Suprapubic skin (tissue), 4 donors: Measurements from ENCODE around the gene STRIP2. TPM values are rescaled to one million over a fixed set of nuclear protein-coding genes. Genes with fewer than 3 reads are reported as not detected.

ENCODE experiments used
- DNase-seq, 2 donors: peaks; one replicate each; pipeline ENCODE4 v3.0.0-alpha.2; 2019; ENCODE audit warnings: low spot score in 2 of 2
- H3K27ac ChIP-seq: fragments of 200-600 bp; sonication (generic); one replicate; pipeline ENCODE4 v1.5.1; 2019
- H3K27me3 ChIP-seq: fragments of 200-600 bp; sonication (generic); one replicate; pipeline ENCODE4 v1.5.1; 2019
- H3K36me3 ChIP-seq: fragments of 200-600 bp; sonication (generic); one replicate; pipeline ENCODE4 v1.5.1; 2019
- H3K4me1 ChIP-seq: fragments of 200-600 bp; sonication (generic); one replicate; pipeline ENCODE4 v1.5.1; 2019
- H3K4me3 ChIP-seq: fragments of 200-600 bp; sonication (generic); one replicate; pipeline ENCODE4 v1.5.1; 2019; ENCODE audit warnings: mild to moderate bottlenecking
- H3K9me3 ChIP-seq: fragments of 200-600 bp; sonication (generic); one replicate; pipeline ENCODE4 v1.5.1; 2019
- CTCF ChIP-seq, 2 donors: fragments of 200-600 bp in 1 of 2; fragments of 450-650 bp in 1 of 2; sonication (generic) in 1 of 2; IDR thresholded peaks; one replicate each; pipeline ENCODE4 v1.5.1; 2016 to 2019; ENCODE audit warnings: antibody characterized with exemption in 2 of 2, mild to moderate bottlenecking in 1 of 2, moderate library complexity in 1 of 2
- EP300 ChIP-seq: sonication (generic); formaldehyde crosslinking; IDR thresholded peaks from one replicate; pipeline ENCODE4 v1.6.1; 2017; ENCODE audit warnings: antibody characterized with exemption
- POLR2A ChIP-seq, 2 donors: fragments of 450-650 bp; IDR thresholded peaks; one replicate each; pipeline ENCODE4 v1.6.1; 2017; ENCODE audit warnings: antibody characterized with exemption in 2 of 2, mild to moderate bottlenecking in 2 of 2, moderate library complexity in 2 of 2
- POLR2AphosphoS5 ChIP-seq, 3 donors: sonication (generic); formaldehyde crosslinking; IDR thresholded peaks; one replicate each; pipeline ENCODE4 v1.6.1; 2017; ENCODE audit warnings: antibody characterized with exemption in 3 of 3
- WGBS: methylation state at CpG from one replicate; pipeline ENCODE4 v1.1.5; 2018; 5-methylcytosine and 5-hydroxymethylcytosine counted together
- total RNA-seq, 4 donors: library from RNA; depleted of rRNA; stranded (reverse); fragments of >200 nt; gene quantifications; one replicate each; pipeline ENCODE4 v1.1.0, GENCODE V29; 2016

STRIP2 gene
- total RNA-seq, 4 donors from 2014 or later = 0.23 to 1.6 (median 0.69) TPM

- 84% methylated on average over 1 of the region's 1 CpG for WGBS
- no peak for DNase-seq
- Histone ChIP-seq H3K27me3 (no peaks in the 10 kb centered on the region), H3K36me3 (no peaks in the 10 kb centered on the region), H3K9me3 (no peaks in the 10 kb centered on the region), H3K4me3 (no peak overlapping the region), H3K4me1 (no peaks in the 10 kb centered on the region), H3K27ac (no peak overlapping the region)
- TF ChIP-seq POLR2A (IDR thresholded peaks at IDR 0.05) (no peak), POLR2AphosphoS5 (IDR thresholded peaks at IDR 0.05) (no peak), CTCF (IDR thresholded peaks at IDR 0.05) (no peak), EP300 (no peak)
These were observed 59.3 kb downstream of the STRIP2 start for GRCh38 chr7:129493555-129493954.

- no peak for DNase-seq
- H3K9me3 ChIP-seq = no peaks in the 10 kb centered on the region
- TF ChIP-seq POLR2A (IDR thresholded peaks at IDR 0.05) = no peak
- TF ChIP-seq POLR2AphosphoS5 (IDR thresholded peaks at IDR 0.05) = no peak
- no peak for TF ChIP-seq CTCF (IDR thresholded peaks at IDR 0.05)
- TF ChIP-seq EP300 = no peak
- no peaks in the 10 kb centered on the region for H3K27me3 ChIP-seq
- no peaks in the 10 kb centered on the region for H3K36me3 ChIP-seq
- no peaks in the 10 kb centered on the region for H3K4me1 ChIP-seq
- 46% methylated on average over 5 of the region's 5 CpGs for WGBS
- H3K27ac ChIP-seq = no peak overlapping the region
- no peak overlapping the region for H3K4me3 ChIP-seq
These were observed 59.8 kb downstream of the STRIP2 start for GRCh38 chr7:129494041-129494440.

- H3K27ac ChIP-seq = no peak overlapping the region
- no peak for DNase-seq
- WGBS = 59% methylated on average over 1 of the region's 1 CpG
- H3K27me3 ChIP-seq = no peaks in the 10 kb centered on the region
- no peaks in the 10 kb centered on the region for H3K36me3 ChIP-seq
- H3K4me1 ChIP-seq = no peaks in the 10 kb centered on the region
- no peak for TF ChIP-seq EP300
- no peaks in the 10 kb centered on the region for H3K9me3 ChIP-seq
- no peak overlapping the region for H3K4me3 ChIP-seq
These were observed 61.8 kb downstream of the STRIP2 start for GRCh38 chr7:129495987-129496386.

- Histone ChIP-seq H3K36me3 (no peaks in the 10 kb centered on the region), H3K4me3 (no peak overlapping the region), H3K9me3 (no peaks in the 10 kb centered on the region), H3K27me3 (no peaks in the 10 kb centered on the region), H3K4me1 (peaks cover under 1% of the 10 kb centered on the region), H3K27ac (no peak overlapping the region)
- TF ChIP-seq CTCF (IDR thresholded peaks at IDR 0.05) (no peak), EP300 (no peak), POLR2AphosphoS5 (IDR thresholded peaks at IDR 0.05) (no peak), POLR2A (IDR thresholded peaks at IDR 0.05) (no peak)
- WGBS = 79% methylated on average over 7 of the region's 7 CpGs
- no peak for DNase-seq
These were observed 62.4 kb downstream of the STRIP2 start for GRCh38 chr7:129496653-129497052.

- TF ChIP-seq POLR2AphosphoS5 (IDR thresholded peaks at IDR 0.05) = no peak
- no peak for TF ChIP-seq POLR2A (IDR thresholded peaks at IDR 0.05)
- no peak for TF ChIP-seq CTCF (IDR thresholded peaks at IDR 0.05)
- TF ChIP-seq EP300 = no peak
- WGBS = 90% methylated on average over 4 of the region's 4 CpGs
- Histone ChIP-seq H3K27me3 (no peaks in the 10 kb centered on the region), H3K4me1 (peaks cover 4% of the 10 kb centered on the region), H3K9me3 (no peaks in the 10 kb centered on the region), H3K36me3 (no peaks in the 10 kb centered on the region), H3K27ac (no peak overlapping the region), H3K4me3 (no peak overlapping the region)
- no peak for DNase-seq
These were observed 62.9 kb downstream of the STRIP2 start for GRCh38 chr7:129497156-129497555.

- no peak overlapping the region for H3K4me3 ChIP-seq
- DNase-seq = no peak
- no peaks in the 10 kb centered on the region for H3K27me3 ChIP-seq
- H3K27ac ChIP-seq = no peak overlapping the region
- H3K9me3 ChIP-seq = no peaks in the 10 kb centered on the region
- H3K36me3 ChIP-seq = no peaks in the 10 kb centered on the region
- peaks cover 11% of the 10 kb centered on the region for H3K4me1 ChIP-seq
- TF ChIP-seq POLR2AphosphoS5 (IDR thresholded peaks at IDR 0.05) (no peak), EP300 (no peak), POLR2A (IDR thresholded peaks at IDR 0.05) (no peak), CTCF (IDR thresholded peaks at IDR 0.05) (no peak)
- 75% methylated on average over 1 of the region's 1 CpG for WGBS
These were observed 63.8 kb downstream of the STRIP2 start for GRCh38 chr7:129498021-129498420.
